GM19328 (cell line): ENCODE data around the gene RAMACL.

Source experiments
- ATAC-seq: cut with Tn5 transposase; IDR thresholded peaks from one replicate; pipeline ENCODE4 v1.9.1; 2021; ENCODE audit warnings: mild to moderate bottlenecking, moderate library complexity; ENCODE audit not compliant: unreplicated experiment

Gene RAMACL

DNA sequence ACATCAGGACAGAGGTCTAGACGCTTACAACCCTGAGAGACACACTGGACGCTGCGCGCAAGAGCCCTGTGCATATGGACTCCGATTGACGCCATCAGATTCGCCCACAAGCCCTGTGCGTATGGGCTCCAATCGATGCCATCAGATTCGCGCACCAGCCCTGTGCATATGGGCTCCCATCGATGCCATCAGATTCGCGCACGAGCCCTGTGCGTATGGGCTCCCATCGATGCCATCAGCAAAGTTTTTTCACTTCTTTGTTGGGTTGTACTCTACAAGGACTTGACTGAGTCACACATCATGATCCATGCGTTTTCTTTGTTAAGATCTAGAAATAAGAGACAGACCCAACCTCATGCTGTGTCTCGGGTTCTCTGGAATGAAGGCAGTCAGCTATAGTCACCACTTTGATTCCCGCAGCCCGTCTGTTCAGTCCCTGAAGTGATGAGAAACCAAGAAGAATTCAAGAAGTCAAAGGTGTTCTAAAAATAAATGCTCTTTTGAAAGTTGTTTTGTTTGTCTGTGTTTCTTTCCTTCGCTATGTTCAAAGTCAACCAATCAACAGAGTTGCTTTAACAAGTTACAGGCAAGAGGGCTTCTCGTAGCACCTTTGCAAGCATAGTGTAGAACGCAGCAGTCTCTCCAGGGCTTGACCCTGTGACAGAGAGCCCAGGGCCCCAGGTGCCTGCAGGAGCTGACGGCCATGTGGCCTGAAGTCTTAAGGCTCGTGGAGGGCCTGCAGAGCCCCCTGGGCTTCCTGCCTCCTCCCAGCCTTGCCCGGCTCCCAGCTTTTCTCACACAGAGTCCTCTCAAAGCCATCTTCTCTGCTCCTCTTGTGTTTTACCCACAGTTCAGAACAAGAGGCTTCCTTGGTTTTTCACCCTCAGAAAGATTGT is 32.6 kb upstream of the RAMACL start:
- ATAC-seq, result no peak

DNA sequence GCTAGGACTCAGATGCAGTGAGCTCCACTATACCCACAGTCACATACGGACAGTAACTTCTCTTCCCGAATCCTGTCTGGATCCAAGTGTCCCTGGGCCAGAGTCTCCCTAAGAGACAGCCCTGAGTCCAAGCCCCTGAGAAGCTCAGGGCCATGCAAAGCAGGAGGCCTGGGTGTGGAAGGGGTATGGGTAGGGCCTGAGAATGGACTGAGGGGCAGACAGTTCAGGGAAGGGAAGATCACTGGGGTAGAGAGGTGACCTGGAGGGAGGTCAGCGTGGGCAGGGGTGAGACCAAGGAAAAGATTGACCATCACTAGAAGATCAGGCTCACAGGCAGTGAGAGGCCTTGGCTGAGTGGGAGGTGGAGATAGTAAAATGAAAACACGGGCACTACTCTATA is 31.8 kb upstream of the RAMACL start:
- ATAC-seq, result no peak

DNA sequence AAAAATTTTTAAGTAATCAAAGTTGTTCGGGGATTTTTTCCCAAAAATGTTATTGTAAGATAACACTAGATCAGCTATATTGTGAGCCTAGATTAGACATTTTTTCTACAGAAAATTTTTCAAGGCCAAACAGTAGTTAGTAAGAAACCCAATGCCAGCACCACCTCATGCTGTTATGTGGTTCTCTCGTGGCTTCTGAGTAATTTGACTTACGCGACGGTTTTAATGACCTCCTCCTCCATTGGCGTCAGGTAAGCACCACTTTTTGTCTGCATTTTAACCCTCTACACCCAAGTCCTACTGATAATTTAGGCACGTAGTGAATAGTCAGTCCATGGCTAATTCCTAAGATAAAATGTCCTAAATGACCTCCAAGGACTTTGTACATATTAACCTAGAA is 30.9 kb upstream of the RAMACL start:
- no peak for ATAC-seq

DNA sequence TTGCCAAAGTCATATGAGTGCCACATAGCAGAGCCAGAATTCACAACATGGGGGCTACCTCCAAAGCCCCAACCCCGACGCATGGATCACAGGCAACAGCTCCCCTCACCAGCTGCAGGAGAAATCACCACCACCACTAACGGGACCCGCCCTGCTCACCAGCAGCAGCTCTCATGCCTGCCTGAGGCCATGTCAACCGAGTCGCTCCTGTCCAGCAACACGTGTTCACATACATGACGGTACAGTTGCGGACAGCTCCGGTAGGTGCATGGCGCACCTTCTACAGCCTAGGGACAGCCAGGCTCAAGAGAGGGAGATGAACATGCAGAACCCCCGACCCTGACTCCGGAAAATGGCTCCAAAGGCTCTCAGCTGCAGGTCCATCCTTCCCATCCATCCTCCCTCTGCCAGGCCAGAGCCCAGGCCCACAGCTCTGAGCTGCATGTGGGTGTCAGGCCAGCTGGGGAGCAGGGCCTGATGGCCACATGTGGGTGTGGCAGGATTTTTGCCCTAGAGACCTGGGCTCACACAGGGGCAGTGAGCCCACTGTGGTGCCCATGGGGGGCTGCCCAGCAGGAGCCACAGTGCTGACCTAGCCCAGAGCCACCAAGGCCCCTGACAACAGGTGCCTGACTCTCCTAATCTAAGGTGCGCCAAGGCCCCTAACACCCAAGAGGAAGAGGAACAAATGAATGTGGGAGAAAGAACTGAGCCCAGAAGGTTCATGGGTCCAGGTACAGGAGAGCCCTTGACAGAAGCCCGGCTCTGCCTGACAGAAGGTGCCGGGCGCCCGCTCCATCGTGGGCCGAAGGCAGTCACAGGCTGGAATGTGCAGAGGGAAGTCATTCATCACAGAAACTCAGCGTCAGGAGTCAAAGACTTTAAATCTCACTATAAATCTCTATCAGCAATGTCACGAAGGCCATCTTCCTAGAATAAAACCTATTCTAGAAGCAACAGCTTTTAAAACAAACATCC is 30.1 kb upstream of the RAMACL start:
- no peak for ATAC-seq

DNA sequence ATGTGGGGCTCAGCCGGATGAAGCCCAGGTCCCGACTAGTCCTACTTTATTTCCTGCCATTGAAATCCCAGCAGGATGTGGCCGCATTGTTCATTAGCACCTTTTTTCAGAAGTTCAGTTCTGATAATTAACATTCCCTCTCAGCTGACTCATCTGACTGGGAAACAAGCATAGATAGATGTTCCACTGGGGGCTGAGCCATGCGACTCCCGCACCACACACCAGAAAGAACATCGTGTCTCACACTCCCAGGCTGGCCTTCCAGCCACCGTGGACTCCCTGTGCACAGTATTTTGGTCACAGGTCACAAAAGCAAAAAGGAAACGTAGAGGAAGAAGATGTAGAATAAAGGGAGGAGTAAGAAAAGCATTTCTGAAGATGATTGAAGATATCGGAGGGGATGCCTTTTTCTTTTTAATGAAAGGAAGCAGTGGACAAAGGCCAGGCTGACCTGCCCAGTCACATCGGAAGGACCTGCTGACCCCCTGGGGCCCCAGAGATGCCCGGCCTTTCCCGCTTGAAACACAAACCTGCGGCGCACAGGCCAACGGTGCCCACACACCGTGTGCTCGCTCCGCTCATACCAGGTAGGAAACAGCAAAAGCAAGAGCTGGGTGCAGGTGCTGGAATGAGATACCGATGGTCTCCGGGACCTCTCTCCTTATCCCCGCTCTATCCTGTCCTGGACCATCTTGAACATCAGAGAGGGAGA is 28.7 kb upstream of the RAMACL start:
- ATAC-seq, result no peak

DNA sequence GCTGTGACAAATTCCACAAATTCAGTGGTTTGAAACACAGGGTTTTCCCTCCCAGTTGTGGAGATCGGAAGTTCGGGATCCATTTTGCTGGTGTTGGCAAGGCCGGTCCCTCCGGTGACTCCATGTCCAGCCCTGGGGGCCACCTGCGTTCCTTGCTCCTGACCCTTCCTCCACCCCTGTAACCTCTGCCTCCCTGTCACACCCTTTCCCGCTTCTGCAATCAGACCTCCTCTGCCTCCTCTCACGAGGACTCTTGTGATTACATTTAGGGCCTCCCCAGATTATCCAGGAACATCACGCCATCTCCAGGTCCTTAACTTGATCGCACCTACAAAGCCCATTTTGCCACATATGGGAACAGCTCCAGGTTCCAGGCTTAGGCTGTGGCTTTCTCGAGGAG is 28.1 kb upstream of the RAMACL start:
- ATAC-seq, result no peak

DNA sequence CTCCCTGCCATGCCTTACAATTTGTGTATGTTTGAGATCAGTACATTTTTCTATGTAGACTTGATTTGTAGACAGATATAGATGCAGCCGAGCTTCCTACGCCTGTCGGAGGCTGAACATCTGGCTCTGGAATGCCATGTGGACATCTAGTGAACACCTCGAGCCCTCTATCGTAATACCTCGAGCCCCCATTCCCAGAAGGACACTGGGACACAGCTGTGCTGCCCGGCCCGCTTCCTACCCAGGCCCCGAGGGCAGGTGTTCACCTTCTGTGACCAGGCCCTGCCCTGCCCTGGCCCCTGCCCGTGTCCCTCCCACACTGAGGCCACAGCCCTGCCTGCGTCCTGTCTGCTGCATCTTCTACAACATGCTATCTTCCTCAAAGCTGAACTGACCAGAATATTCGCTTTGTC is 27.7 kb upstream of the RAMACL start:
- ATAC-seq, result no peak

DNA sequence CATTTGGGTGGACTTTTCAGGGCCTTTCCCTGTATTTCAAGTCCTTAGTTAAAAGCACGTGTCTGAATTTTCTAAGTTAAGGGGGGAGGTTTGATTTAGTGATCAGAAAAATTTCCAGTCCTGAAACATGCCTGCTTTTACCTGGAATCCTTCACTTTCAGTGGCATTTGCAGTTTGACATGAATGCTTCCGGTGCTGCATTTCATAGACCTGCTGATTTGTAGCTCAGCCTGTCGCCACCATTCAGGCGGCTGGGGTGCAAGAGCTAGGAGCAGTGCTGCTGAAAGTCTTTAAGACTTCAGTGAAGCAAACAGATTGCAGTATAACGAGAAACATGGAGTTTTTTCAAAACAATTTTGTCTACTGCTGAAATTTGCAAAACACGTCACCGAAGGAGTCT is 26.5 kb upstream of the RAMACL start:
- ATAC-seq, result no peak

DNA sequence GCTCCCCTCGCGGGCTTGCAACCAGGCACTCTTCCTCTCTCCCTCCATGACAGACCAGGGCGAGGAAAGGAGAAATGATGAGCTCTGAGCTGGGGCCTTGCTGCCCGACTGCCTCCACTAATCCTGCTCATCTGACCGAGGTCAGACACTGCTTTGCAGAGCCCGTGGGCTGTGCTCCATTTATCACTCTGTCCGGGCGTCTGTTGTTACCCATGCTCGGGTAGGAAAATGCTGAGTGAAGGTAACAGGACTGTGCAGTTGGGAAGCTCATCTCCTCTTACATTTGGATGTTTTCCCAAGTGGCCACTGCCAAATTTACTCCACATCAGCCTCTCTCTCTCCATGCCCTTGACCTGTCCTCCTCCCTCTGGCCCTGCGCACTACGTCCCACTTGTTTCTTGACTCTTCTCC is 26.0 kb upstream of the RAMACL start:
- ATAC-seq, result no peak

DNA sequence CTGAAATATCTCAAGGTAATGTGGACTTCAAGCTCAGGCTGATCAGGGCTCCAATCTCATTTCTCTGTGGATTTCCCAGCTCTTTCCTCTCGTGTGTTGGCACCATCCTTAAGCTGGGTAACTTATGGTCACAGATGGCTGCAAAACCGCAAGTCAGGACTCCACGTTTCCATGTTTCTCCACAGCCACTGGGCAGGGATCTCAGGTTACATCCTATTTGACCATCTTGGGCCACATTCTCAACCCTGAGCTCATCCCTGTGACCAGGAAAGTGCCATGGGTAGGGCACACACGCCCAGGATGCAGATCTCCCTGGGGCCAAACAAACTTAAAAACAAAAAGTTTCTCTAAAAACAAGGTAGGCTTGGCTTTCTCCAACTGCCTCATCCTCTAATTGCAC is 25.2 kb upstream of the RAMACL start:
- ATAC-seq, result no peak

DNA sequence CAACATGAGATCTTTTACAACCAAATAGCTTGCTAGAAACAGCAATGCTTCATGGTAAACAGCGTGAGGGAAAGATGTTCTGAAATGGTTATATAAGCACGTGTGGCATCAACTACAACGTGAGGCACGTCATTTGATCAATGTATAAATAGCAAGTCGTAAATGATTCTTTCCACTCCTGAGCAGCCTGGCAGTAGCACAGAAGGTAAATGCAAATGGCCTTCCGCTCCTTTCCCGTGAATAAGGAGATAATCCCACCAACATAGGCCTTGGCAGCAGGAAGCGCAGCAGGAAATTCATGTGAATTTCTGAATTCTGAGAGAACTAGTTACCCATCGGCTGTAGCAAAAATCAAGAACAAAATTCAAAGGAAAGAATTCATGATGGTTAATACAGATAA is 23.6 kb upstream of the RAMACL start:
- ATAC-seq, result no peak

DNA sequence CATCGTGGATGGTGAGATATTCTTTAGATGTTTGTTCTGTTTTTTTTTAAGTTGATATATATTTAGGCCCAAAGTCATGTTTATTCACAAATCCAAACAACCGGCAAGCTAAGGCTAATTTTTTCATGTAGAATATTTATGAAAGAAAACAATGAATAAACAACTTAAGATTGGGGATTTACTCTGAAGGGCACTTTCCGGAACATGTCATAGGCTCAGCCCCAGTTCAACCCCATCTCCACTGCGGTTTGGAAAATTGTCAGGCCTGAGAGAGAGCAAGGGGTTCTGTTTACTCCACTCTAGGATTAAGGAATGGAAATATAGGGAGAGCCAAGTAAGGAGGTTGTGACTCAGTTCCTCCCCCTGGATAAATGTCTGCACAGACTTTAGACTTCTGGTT is 22.3 kb upstream of the RAMACL start:
- no peak for ATAC-seq

DNA sequence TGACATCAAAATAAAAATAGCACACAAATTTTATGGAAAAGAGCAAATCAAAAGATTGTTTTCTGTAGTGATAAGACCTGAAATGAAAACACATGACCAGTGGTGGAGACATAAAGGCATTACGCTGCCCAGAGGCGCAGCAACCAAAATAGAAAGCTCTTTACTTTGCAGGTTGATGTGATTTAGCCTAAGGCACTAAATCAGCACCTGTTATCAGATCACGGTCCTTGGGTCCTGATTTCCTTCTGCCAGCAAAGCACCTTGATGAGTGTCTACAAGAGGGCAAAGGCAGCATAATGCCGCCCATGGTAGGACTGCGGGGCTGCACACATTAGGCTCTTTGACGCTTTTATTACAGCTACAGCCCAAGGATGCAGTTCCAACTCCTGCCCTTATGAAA is 19.3 kb upstream of the RAMACL start:
- no peak for ATAC-seq

DNA sequence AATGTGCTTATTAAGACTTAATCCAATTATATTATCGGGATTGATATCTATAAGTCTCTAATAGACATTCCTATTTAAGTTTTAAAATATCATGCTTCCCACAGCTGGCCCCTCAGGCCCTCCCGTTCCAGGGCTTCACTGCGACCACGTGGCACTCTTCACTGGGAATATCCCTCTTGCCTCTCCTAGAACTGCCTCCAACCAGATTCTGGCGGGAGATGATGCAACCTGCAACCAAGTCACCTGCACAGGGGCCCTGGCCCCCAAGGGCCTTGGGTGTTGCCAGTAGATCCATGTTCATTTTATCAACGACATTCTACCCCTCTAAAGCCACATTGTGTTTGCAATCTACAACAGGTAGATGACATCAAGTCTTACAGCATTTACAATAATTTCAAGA is 18.4 kb upstream of the RAMACL start:
- ATAC-seq, result no peak

DNA sequence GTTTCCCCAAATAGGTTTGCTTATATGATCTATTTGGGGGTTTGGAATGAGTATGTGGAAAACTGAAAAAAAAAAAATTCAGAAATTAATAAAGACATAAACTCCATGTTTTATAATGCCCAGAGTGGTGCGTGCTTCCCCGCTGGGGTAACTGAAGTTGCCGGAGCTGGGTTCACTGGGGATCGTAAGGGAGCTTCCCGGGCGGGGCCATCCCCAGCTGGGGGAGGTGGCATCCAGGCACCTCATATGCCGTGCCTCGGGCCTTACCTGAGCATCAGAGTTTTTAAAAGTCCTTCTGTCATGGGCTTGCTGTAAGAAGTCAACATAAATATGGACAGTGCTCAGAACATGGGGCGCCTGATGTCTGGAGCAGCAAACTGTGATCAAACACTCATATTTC is 17.9 kb upstream of the RAMACL start:
- no peak for ATAC-seq

DNA sequence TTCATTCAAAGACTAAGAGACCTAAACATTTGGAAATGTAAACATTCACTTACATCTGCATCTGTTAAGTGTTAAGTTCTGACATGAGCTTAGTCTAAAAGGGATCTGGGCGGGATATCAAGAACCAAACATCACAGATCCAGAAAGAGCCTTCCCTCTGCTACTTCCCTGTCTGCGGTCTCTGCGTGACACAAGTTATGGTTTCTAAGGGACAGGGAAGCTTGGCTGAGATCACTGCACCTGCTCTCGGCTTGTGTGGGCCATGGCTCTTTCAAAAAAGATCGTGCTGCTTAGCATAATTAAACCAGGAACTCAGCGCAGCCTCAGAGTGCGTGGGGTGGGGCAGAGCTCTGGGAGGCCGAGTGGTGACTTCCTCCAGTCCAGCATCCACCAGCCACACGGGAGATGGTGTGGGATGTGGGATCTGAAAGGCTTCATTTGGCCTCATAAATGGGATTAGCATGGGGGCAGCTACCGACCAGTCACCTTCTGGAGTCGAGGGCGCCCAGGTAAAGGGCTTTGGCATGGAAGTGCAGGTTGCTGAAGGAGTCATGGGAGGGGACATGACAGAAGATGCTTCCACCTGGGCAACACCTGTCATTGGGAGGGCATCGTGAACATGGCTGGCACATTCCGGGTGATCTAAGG is 16.7 kb upstream of the RAMACL start:
- no peak for ATAC-seq

DNA sequence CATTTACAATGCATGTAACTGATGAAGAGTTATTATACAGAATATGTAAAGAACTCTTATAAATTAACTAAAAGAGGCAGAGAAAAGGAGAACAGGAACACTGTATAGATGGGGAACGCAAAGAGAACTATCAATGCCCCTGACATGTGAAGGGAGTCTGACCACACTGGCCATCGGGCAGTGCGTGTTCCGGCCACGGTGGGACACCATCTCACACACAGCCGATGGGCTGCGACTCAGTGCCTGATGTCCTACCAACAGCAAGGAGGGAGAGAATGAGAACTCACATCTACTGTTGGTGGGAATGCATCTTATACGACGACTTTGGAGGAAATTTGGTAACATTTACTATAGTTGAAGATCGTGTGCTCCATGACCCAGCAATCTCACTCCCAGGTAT is 15.5 kb upstream of the RAMACL start:
- ATAC-seq, result no peak

DNA sequence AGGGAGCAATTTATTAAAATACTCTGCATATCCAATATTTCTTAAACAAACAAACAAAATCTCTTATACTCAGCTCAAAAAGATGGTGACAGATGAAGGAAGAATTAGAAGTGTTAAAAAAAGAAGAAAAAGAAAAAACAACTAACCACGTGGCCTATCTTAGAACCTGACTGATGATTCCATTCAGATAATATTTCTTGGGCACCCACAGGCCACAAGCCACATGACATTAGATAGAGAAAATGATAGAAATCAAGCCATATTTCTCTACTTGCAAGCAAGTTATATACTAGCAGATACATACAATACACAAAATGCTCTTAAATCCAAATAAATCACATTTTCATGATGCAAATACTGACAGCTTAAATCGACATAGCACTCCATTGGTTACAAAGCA is 14.5 kb upstream of the RAMACL start:
- no peak for ATAC-seq

DNA sequence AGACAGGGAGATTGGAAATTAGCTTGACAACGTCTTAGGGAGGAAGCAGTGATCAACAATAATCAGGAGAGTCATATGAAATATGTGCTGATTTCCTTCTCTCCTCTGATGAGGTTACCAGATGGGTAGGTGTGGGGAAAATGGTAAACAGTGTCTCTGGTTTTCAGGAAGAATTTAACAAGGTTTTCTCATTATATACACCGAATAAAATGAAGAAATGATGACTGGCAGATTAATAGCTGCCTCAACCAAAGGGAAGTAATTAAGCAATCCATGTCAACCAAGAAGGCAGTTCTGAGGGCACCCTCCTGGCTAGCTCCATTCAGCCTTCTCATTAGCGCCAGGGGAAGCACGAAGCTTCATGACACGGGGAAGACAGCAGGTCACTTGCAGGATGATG is 12.7 kb upstream of the RAMACL start:
- no peak for ATAC-seq

DNA sequence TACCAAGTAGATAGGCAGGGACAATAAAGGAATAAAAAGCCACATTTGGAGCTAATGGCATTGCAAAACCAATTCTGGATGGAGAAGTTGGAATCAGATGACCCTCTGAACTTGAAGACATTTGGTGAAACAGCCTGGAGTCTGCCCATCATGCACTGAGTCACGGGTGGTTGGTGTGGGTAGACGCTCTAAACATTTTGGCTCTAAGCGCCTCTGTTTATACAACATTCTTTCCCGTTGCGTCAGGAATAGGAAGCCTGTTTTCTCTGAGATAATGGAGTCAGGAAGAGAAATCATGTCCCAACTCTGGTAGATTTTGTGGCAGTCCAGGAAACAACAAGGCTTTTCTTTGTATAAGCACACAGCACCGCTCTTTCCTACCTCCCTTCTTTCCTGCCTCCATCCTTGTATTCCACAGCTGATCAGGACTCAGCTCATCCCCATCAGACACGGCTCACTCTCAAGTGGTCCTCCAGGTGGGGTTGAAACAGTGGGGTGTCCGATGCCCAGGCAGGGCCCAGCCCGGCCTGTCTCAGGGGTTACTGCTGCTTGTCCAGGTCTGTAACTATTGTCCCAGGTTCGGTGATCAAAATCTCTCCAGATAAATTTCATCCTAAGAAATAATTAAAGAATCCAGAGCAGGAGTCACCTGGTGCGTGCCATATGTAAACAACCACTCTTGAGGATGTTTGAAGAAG is 12.1 kb upstream of the RAMACL start:
- no peak for ATAC-seq
